Measurements from ENCODE around the gene SMC4. TPM values are rescaled to one million over a fixed set of nuclear protein-coding genes. Genes with fewer than 3 reads are reported as not detected.
"Not testable (repeated sequence)": the region's sequence is repeated elsewhere in the genome, so short reads cannot be mapped to it uniquely, and the experiment has no call there.

The SMC4 gene
- total RNA-seq = 10 to 100 TPM; 12.5 to 35.6 TPM

DNA sequence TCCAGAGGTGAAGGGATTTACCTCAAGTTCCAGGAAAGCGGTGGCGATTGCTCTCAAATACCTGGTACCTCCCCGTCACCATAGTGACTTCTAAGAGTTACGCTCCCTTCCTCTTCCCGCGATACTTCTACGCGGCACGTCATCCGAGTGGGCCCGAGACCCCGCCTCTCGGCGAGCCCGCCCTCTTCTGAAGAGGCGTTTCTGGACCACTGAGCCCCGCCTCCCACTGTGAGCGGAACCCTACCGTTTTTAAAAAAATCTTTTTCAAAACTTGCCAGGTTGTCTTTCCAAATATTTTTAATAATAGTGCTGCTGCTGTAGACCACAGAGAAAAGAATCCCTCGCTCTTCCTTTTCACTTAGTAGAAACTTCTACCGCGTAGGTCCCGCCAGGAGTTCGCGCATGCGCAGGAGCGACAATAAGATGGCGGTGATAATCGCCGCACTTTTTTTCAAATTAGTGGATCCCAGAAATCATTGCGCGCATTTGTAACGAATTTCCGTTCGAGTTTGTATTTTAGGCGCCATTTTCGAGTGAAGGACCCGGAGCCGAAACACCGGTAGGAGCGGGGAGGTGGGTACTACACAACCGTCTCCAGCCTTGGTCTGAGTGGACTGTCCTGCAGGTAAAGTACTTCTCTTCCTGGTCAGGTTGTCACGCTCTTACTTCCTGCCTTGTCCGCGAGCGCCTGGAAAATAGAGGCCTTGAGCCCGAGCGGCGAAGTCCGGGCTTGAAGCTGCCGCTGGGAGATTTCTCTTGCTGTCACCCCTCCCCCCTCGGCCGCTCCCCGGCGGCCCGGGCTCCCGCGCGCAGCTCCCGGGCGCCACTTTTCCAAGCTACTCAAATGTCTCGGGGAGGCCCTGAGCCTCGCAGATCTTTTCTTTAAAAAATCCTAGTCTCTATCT lies at the start of gene SMC4, which contains the start of gene IFT80:
TSS of gene SMC4 (plus strand) at position 526 of the 905 bp plus-strand sequence. CDS start 1,177 bp downstream, outside the sequence.
TSS of gene IFT80 (minus strand) at position 101 of the 905 bp plus-strand sequence. CDS start 14,625 bp downstream, outside the sequence.
- Histone ChIP-seq H3K9me3 (no peaks in the 10 kb centered on the region), H3K4me1 (peaks cover 14% of the 10 kb centered on the region), H3K36me3 (replicated peaks in 1 of 2; ENCODE audit: insufficient read depth in 1 of 2, low read depth in 2 of 2) (no peaks in the 10 kb centered on the region), H3K27ac (peak within 1 kb of the TSS; percentile 63 to 93 (median 82)), H3K27me3 (no peaks in the 10 kb centered on the region), H3K4me3 (peak within 1 kb of the TSS; percentile 53 to 83)
- DNase-seq (peak; percentile 97 to 98 (median 97)), ATAC-seq (peak; percentile 97)
- TF ChIP-seq, protein P1, sequence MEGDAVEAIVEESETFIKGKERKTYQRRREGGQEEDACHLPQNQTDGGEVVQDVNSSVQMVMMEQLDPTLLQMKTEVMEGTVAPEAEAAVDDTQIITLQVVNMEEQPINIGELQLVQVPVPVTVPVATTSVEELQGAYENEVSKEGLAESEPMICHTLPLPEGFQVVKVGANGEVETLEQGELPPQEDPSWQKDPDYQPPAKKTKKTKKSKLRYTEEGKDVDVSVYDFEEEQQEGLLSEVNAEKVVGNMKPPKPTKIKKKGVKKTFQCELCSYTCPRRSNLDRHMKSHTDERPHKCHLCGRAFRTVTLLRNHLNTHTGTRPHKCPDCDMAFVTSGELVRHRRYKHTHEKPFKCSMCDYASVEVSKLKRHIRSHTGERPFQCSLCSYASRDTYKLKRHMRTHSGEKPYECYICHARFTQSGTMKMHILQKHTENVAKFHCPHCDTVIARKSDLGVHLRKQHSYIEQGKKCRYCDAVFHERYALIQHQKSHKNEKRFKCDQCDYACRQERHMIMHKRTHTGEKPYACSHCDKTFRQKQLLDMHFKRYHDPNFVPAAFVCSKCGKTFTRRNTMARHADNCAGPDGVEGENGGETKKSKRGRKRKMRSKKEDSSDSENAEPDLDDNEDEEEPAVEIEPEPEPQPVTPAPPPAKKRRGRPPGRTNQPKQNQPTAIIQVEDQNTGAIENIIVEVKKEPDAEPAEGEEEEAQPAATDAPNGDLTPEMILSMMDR (IDR thresholded peaks at IDR 0.05) = peak in 2 of 7 experiments; percentile 23 to 25
- peak in 2 of 3 donors; percentile 68 to 69 for TF ChIP-seq POLR2A (IDR thresholded peaks at IDR 0.05)
- intact Hi-C loops (cut with DNase I) = no loop called here
- WGBS, 2 donors = 0% methylated on average over 56 to 63 of the region's 63 CpGs

DNA sequence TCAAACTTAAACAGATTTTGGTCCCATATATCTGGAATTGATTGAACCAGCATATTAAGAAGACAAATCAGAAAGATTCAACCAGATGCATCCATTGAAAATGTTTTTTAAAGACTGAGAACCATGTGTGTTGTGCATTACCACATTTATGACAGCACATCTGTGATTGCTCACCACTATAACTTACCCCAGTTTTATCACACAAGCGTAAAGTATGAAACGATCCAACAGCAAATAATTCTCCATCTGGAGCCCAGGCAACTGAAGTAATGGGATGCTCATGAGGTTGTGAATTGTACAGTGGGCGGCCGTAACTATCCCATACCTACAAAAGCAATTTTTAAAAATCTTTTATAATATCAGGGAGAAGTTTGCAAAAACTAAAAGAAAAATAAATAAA lies 43.6 kb upstream of the SMC4 start:
- intact Hi-C loops (cut with DNase I) = no loop called here

DNA sequence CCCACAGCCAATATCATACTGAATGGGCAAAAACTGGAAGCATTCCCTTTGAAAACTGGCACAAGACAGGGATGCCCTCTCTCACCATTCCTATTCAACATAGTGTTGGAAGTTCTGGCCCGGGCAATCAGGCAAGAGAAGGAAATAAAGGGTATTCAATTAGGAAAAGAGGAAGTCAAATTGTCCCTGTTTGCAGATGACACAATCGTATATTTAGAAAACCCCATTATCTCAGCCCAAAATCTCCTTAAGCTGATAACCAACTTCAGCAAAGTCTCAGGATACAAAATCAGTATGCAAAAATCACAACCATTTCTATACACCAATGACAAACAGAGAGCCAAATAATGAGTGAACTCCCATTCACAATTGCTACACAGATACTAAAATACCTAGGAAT lies 36.6 kb upstream of the SMC4 start:
- H3K36me3 ChIP-seq (replicated peaks in 1 of 2; ENCODE audit: insufficient read depth in 1 of 2, low read depth in 2 of 2); DNase-seq; ATAC-seq; H3K27me3 ChIP-seq; H3K9me3 ChIP-seq; H3K4me1 ChIP-seq; H3K27ac ChIP-seq; intact Hi-C loops (cut with DNase I); H3K4me3 ChIP-seq: not testable (repeated sequence)
- 68 to 73% methylated on average over 2 of the region's 2 CpGs for WGBS, 2 donors

More for the DNA sequence above, 43.6 kb upstream of the SMC4 start:
- no peak for DNase-seq
- Histone ChIP-seq H3K27ac (no peak overlapping the region), H3K4me3 (no peak overlapping the region), H3K9me3 (no peaks in the 10 kb centered on the region), H3K4me1 (no peaks in the 10 kb centered on the region), H3K27me3 (no peaks in the 10 kb centered on the region), H3K36me3 (replicated peaks in 1 of 2; ENCODE audit: insufficient read depth in 1 of 2, low read depth in 2 of 2) (no peaks in the 10 kb centered on the region)
- TF ChIP-seq, protein P1 (IDR thresholded peaks at IDR 0.05) = no peak
- TF ChIP-seq POLR2A (IDR thresholded peaks at IDR 0.05) = no peak
- ATAC-seq = no peak
- WGBS, 2 donors = 88 to 97% methylated on average over 4 of the region's 4 CpGs

DNA sequence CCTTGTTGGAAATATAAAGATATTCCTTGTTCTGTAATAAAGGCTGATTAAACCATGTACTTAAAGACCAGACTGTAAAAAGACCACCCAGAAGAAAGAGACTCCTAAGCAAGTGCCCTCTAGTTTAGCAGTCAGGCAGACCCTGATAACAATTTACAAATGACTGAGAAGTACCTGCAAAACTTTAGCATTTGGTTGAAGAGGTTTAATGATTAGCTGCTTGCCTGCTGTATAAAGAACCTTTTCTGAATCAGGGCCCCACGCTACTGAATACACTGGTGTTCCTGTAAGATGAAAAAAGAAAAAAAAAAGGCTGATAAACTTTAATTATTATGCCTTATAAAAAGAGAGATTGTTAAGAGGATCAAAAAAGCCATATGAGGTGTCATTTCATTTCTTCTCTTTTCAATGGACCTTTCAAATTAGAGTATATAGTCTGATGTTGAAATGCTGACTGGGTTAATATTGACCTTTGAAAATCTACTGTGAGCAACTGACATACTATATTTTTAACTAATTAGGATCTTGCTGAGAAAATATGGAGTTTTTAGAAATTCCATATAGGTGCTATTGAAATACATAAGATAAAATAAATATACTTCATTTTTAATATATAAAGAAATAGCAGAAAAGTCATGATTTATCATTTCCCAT lies 33.5 kb upstream of the SMC4 start:
- intact Hi-C loops (cut with DNase I) = no loop called here

More for the DNA sequence above, 33.5 kb upstream of the SMC4 start:
- H3K36me3 ChIP-seq (replicated peaks in 1 of 2; ENCODE audit: insufficient read depth in 1 of 2, low read depth in 2 of 2) = no peaks in the 10 kb centered on the region
- H3K9me3 ChIP-seq = no peaks in the 10 kb centered on the region
- ATAC-seq (no peak), DNase-seq (no peak)
- no peak overlapping the region for H3K4me3 ChIP-seq
- no peaks in the 10 kb centered on the region for H3K4me1 ChIP-seq
- WGBS, 2 donors = 50 to 65% methylated on average over 1 of the region's 1 CpG
- H3K27ac ChIP-seq = no peak overlapping the region
- TF ChIP-seq, protein P1 (IDR thresholded peaks at IDR 0.05) = no peak
- no peak for TF ChIP-seq POLR2A (IDR thresholded peaks at IDR 0.05)
- no peaks in the 10 kb centered on the region for H3K27me3 ChIP-seq

Data from body of pancreas (tissue), 4 donors.